Measurements from ENCODE around the gene ST6GALNAC1.
A peak's percentile ranks its signal among the peaks of the same experiment; 100 is the strongest.
"Not testable (repeated sequence)": the region's sequence is repeated elsewhere in the genome, so short reads cannot be mapped to it uniquely, and the experiment has no call there.

The ST6GALNAC1 gene

GRCh38 chr17:76642032-76642561 is 1.5 kb downstream of the ST6GALNAC1 start:
- no peak for DNase-seq (ENCODE audit: low read depth in 2 of 2)

- DNase-seq (ENCODE audit: low read depth in 2 of 2), result no peak
These were observed 2.1 kb downstream of the ST6GALNAC1 start for GRCh38 chr17:76641501-76641900.

GRCh38 chr17:76640550-76641380 is 2.8 kb downstream of the ST6GALNAC1 start:
- no peak for DNase-seq (ENCODE audit: low read depth in 2 of 2)

GRCh38 chr17:76638263-76638662 is 5.3 kb downstream of the ST6GALNAC1 start:
- DNase-seq (ENCODE audit: low read depth in 2 of 2), result no peak

- not testable (repeated sequence) for DNase-seq (ENCODE audit: low read depth in 2 of 2)
These were observed 6.9 kb downstream of the ST6GALNAC1 start for GRCh38 chr17:76636486-76637206.

- no peak for DNase-seq (ENCODE audit: low read depth in 2 of 2)
These were observed 7.7 kb downstream of the ST6GALNAC1 start for GRCh38 chr17:76635659-76636360.

GRCh38 chr17:76635039-76635438 is 8.5 kb downstream of the ST6GALNAC1 start:
- DNase-seq (ENCODE audit: low read depth in 2 of 2), result no peak

GRCh38 chr17:76633628-76634328 is 9.8 kb downstream of the ST6GALNAC1 start:
- no peak for DNase-seq (ENCODE audit: low read depth in 2 of 2)

GRCh38 chr17:76631821-76632565 is 11.6 kb downstream of the ST6GALNAC1 start:
- peak in 1 of 2 donors; percentile 12 for DNase-seq (ENCODE audit: low read depth in 2 of 2)

GRCh38 chr17:76630151-76630550 is 13.4 kb downstream of the ST6GALNAC1 start:
- DNase-seq (ENCODE audit: low read depth in 2 of 2), result no peak

GRCh38 chr17:76627510-76627909 is 16.0 kb downstream of the ST6GALNAC1 start:
- DNase-seq (ENCODE audit: low read depth in 2 of 2), result no peak

GRCh38 chr17:76626442-76626841 is 17.1 kb downstream of the ST6GALNAC1 start:
- no peak for DNase-seq (ENCODE audit: low read depth in 2 of 2)

- DNase-seq (ENCODE audit: low read depth in 2 of 2), result no peak
These were observed 18.1 kb downstream of the ST6GALNAC1 start for GRCh38 chr17:76625496-76625895.

- DNase-seq (ENCODE audit: low read depth in 2 of 2), result peak; percentile 39 to 59
These were observed 20.0 kb downstream of the ST6GALNAC1 start for GRCh38 chr17:76623271-76624146.

- no peak for DNase-seq (ENCODE audit: low read depth in 2 of 2)
These were observed 25.7 kb downstream of the ST6GALNAC1 start for GRCh38 chr17:76617838-76618237.

GRCh38 chr17:76614912-76615617 is 28.5 kb downstream of the ST6GALNAC1 start:
- no peak for DNase-seq (ENCODE audit: low read depth in 2 of 2)

GRCh38 chr17:76614064-76614759 is 29.3 kb downstream of the ST6GALNAC1 start:
- DNase-seq (ENCODE audit: low read depth in 2 of 2), result not testable (repeated sequence)

Measured in stimulated activated CD8-positive, alpha-beta memory T cell treated with anti-CD3 and anti-CD28 coated beads, Interleukin-7, amount 100 ng/mL, for 4 hours (primary cell).